ENCODE results near the gene SYMPK.

Gene SYMPK

GRCh38 chr19:45883586-45883880 lies 20.6 kb upstream of the SYMPK start:
- TF ChIP-seq CTCF (IDR thresholded peaks at IDR 0.05): no peak

GRCh38 chr19:45882652-45883585 lies 20.0 kb upstream of the SYMPK start:
- peak; percentile 81 for TF ChIP-seq CTCF (IDR thresholded peaks at IDR 0.05)

GRCh38 chr19:45881909-45882528 lies 19.1 kb upstream of the SYMPK start:
- no peak for TF ChIP-seq CTCF (IDR thresholded peaks at IDR 0.05)

GRCh38 chr19:45881082-45881908 lies 18.3 kb upstream of the SYMPK start:
- no peak for TF ChIP-seq CTCF (IDR thresholded peaks at IDR 0.05)

- TF ChIP-seq CTCF (IDR thresholded peaks at IDR 0.05): no peak
Measured at GRCh38 chr19:45879971-45880370, 17.0 kb upstream of the SYMPK start.

- TF ChIP-seq CTCF (IDR thresholded peaks at IDR 0.05): no peak
Measured at GRCh38 chr19:45879055-45879454, 16.1 kb upstream of the SYMPK start.

GRCh38 chr19:45878043-45878794 lies 15.3 kb upstream of the SYMPK start:
- no peak for TF ChIP-seq CTCF (IDR thresholded peaks at IDR 0.05)
